GM23338 (cell line): ENCODE measurements around the gene CABP2. TPM values are rescaled to one million over a fixed set of nuclear protein-coding genes. Genes with fewer than 3 reads are reported as not detected.

Experiments
- ETS1 ChIP-seq: IDR thresholded peaks from 2 replicates; pipeline ENCODE4 v1.6.1; 2016; ENCODE audit warnings: antibody characterized with exemption
- EZH2 ChIP-seq: fragments of 200-600 bp; sonication (generic); IDR thresholded peaks from one replicate; pipeline ENCODE4 v1.8.0; 2017; ENCODE audit warnings: antibody characterized with exemption, mild to moderate bottlenecking, low read depth; ENCODE audit not compliant: unreplicated experiment
- EZH2phosphoT487 ChIP-seq: fragments of 200-600 bp; sonication (generic); IDR thresholded peaks from one replicate; pipeline ENCODE4 v1.8.1; 2018; ENCODE audit warnings: antibody characterized with exemption; ENCODE audit not compliant: unreplicated experiment
- JUNB ChIP-seq: IDR thresholded peaks from one replicate; pipeline ENCODE4 v1.6.1; 2016; ENCODE audit warnings: antibody characterized with exemption; ENCODE audit not compliant: unreplicated experiment
- STAT1 ChIP-seq: IDR thresholded peaks from one replicate; pipeline ENCODE4 v1.6.1; 2016; ENCODE audit warnings: antibody characterized with exemption; ENCODE audit not compliant: unreplicated experiment
- ZNF114 ChIP-seq: fragments of 250-450 bp; sonication (Bioruptor Pico); IDR thresholded peaks from 2 replicates; pipeline ENCODE4 v1.5.0; 2020; ENCODE audit warnings: mild to moderate bottlenecking, moderate library complexity
- ZNF331 ChIP-seq: fragments of 250-450 bp; sonication (Bioruptor Pico); IDR thresholded peaks from 2 replicates; pipeline ENCODE4 v1.5.0; 2020; ENCODE audit warnings: low read depth, mild to moderate bottlenecking, moderate library complexity
- polyA plus RNA-seq: library from polyadenylated mRNA; unstranded; fragments of >200 nt; fragmentation: Nextera tagmentation; extraction: Ambion mirVana; gene quantifications from 2 replicates; pipeline ENCODE4 v1.2.1, GENCODE V29; 2016
- total RNA-seq: library from RNA; depleted of rRNA; stranded (reverse); fragments of >200 nt; shearing (Covaris generic); gene quantifications from 2 replicates; pipeline ENCODE4 v1.2.3, GENCODE V29; 2014
- TF ChIP-seq, protein P1 (sequence below): fragments of 250-450 bp; sonication (Bioruptor Pico); IDR thresholded peaks from 2 replicates; pipeline ENCODE4 v1.5.0; 2020; ENCODE audit warnings: mild to moderate bottlenecking, moderate library complexity
- TF ChIP-seq, protein P2 (sequence below): IDR thresholded peaks from one replicate; pipeline ENCODE4 v1.6.1; 2018; ENCODE audit warnings: antibody characterized with exemption; ENCODE audit not compliant: unreplicated experiment

CABP2 gene
- total and polyA plus RNA-seq, 2 experiments from 2014 or later = not detected

DNA sequence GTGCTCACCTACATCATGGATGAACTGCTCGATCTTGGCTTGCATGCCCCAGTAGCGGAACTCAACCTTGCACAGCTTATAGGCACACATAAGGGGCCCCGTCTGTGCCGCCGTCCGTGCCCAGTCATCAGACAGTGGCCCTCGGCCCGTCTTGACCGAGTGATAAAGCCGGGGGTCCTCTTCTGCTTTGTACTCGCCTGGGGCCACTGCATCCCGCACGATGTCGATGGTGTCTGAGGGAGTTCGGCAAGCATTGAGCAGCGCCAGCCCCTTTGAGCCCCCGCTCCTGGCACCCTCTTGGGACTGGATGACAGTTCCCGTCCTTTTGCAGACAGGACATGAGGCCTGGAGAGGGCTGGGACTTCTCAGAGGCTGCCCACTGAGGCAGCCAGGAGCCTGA, 21.4 kb downstream of the CABP2 start (continued):
- TF ChIP-seq, protein P1, sequence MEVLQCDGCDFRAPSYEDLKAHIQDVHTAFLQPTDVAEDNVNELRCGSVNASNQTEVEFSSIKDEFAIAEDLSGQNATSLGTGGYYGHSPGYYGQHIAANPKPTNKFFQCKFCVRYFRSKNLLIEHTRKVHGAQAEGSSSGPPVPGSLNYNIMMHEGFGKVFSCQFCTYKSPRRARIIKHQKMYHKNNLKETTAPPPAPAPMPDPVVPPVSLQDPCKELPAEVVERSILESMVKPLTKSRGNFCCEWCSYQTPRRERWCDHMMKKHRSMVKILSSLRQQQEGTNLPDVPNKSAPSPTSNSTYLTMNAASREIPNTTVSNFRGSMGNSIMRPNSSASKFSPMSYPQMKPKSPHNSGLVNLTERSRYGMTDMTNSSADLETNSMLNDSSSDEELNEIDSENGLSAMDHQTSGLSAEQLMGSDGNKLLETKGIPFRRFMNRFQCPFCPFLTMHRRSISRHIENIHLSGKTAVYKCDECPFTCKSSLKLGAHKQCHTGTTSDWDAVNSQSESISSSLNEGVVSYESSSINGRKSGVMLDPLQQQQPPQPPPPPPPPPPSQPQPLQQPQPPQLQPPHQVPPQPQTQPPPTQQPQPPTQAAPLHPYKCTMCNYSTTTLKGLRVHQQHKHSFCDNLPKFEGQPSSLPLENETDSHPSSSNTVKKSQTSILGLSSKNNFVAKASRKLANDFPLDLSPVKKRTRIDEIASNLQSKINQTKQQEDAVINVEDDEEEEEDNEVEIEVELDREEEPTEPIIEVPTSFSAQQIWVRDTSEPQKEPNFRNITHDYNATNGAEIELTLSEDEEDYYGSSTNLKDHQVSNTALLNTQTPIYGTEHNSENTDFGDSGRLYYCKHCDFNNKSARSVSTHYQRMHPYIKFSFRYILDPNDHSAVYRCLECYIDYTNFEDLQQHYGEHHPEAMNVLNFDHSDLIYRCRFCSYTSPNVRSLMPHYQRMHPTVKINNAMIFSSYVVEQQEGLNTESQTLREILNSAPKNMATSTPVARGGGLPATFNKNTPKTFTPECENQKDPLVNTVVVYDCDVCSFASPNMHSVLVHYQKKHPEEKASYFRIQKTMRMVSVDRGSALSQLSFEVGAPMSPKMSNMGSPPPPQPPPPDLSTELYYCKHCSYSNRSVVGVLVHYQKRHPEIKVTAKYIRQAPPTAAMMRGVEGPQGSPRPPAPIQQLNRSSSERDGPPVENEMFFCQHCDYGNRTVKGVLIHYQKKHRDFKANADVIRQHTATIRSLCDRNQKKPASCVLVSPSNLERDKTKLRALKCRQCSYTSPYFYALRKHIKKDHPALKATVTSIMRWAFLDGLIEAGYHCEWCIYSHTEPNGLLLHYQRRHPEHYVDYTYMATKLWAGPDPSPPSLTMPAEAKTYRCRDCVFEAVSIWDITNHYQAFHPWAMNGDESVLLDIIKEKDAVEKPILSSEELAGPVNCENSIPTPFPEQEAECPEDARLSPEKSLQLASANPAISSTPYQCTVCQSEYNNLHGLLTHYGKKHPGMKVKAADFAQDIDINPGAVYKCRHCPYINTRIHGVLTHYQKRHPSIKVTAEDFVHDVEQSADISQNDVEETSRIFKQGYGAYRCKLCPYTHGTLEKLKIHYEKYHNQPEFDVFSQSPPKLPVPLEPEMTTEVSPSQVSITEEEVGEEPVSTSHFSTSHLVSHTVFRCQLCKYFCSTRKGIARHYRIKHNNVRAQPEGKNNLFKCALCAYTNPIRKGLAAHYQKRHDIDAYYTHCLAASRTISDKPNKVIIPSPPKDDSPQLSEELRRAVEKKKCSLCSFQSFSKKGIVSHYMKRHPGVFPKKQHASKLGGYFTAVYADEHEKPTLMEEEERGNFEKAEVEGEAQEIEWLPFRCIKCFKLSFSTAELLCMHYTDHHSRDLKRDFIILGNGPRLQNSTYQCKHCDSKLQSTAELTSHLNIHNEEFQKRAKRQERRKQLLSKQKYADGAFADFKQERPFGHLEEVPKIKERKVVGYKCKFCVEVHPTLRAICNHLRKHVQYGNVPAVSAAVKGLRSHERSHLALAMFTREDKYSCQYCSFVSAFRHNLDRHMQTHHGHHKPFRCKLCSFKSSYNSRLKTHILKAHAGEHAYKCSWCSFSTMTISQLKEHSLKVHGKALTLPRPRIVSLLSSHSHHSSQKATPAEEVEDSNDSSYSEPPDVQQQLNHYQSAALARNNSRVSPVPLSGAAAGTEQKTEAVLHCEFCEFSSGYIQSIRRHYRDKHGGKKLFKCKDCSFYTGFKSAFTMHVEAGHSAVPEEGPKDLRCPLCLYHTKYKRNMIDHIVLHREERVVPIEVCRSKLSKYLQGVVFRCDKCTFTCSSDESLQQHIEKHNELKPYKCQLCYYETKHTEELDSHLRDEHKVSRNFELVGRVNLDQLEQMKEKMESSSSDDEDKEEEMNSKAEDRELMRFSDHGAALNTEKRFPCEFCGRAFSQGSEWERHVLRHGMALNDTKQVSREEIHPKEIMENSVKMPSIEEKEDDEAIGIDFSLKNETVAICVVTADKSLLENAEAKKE (CRISPR knock-in tag) = no peak
- no peak for TF ChIP-seq EZH2phosphoT487
- no peak for TF ChIP-seq EZH2
- no peak for TF ChIP-seq ZNF331 (CRISPR knock-in tag)
- no peak for TF ChIP-seq STAT1
- no peak for TF ChIP-seq JUNB
- TF ChIP-seq, protein P2, sequence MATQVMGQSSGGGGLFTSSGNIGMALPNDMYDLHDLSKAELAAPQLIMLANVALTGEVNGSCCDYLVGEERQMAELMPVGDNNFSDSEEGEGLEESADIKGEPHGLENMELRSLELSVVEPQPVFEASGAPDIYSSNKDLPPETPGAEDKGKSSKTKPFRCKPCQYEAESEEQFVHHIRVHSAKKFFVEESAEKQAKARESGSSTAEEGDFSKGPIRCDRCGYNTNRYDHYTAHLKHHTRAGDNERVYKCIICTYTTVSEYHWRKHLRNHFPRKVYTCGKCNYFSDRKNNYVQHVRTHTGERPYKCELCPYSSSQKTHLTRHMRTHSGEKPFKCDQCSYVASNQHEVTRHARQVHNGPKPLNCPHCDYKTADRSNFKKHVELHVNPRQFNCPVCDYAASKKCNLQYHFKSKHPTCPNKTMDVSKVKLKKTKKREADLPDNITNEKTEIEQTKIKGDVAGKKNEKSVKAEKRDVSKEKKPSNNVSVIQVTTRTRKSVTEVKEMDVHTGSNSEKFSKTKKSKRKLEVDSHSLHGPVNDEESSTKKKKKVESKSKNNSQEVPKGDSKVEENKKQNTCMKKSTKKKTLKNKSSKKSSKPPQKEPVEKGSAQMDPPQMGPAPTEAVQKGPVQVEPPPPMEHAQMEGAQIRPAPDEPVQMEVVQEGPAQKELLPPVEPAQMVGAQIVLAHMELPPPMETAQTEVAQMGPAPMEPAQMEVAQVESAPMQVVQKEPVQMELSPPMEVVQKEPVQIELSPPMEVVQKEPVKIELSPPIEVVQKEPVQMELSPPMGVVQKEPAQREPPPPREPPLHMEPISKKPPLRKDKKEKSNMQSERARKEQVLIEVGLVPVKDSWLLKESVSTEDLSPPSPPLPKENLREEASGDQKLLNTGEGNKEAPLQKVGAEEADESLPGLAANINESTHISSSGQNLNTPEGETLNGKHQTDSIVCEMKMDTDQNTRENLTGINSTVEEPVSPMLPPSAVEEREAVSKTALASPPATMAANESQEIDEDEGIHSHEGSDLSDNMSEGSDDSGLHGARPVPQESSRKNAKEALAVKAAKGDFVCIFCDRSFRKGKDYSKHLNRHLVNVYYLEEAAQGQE = no peak
- no peak for TF ChIP-seq ZNF114 (CRISPR knock-in tag)
- TF ChIP-seq ETS1 = no peak
